22Rv1 (cell line): ENCODE results near the gene TAX1BP3.

ENCODE experiments used
- H3K27ac ChIP-seq: fragments of 450-650 bp; 2 replicates; pipeline ENCODE4 v1.5.1; 2017
- ZFX ChIP-seq: fragments of 450-650 bp; IDR thresholded peaks from 2 replicates; pipeline ENCODE4 v1.6.1; 2017; ENCODE audit warnings: antibody characterized with exemption, borderline replicate concordance
- TF ChIP-seq, protein P1 (sequence below): fragments of 450-650 bp; IDR thresholded peaks from 2 replicates; pipeline ENCODE4 v1.5.1; 2017; ENCODE audit warnings: mild to moderate bottlenecking

TAX1BP3 gene

DNA sequence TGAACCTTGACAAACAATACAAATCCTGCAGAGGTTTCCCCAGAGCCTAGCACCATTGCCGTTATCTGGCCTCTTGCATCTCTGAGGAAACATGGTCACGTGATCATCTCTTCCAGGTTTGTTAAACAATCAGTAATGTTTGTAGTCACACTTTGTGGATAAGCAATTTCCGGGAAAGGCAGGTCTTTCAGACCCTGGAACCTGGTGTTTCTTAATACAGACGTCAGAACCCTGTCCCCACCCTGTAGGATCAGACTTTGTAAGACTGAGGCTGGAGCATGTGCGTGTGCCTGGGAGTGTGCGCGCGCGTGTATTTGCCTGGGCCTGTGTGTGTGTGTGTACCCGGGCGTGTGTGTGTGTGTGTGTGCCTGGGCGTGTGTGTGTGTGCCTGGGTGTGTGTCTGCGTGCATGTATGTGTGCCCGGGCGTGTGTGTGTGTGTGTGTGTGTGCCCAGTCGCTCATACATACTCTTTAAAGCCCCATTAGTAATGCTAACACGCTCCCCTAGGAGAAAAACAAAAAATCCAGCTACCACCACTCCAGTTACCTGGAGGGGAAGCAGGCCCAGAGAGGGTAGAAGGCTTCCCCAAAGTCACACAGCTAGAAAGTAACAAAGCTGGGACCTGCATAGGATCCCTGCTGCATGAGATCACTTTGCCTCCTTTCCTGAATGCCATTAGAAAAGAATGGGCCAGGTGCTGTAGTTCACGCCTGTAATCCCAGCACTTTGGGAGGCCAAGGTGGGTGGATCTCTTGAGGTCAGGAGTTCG lies 26.5 kb downstream of the TAX1BP3 start:
- no peak overlapping the region for H3K27ac ChIP-seq
- no peak for TF ChIP-seq ZFX
- TF ChIP-seq, protein P1, sequence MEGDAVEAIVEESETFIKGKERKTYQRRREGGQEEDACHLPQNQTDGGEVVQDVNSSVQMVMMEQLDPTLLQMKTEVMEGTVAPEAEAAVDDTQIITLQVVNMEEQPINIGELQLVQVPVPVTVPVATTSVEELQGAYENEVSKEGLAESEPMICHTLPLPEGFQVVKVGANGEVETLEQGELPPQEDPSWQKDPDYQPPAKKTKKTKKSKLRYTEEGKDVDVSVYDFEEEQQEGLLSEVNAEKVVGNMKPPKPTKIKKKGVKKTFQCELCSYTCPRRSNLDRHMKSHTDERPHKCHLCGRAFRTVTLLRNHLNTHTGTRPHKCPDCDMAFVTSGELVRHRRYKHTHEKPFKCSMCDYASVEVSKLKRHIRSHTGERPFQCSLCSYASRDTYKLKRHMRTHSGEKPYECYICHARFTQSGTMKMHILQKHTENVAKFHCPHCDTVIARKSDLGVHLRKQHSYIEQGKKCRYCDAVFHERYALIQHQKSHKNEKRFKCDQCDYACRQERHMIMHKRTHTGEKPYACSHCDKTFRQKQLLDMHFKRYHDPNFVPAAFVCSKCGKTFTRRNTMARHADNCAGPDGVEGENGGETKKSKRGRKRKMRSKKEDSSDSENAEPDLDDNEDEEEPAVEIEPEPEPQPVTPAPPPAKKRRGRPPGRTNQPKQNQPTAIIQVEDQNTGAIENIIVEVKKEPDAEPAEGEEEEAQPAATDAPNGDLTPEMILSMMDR = no peak

DNA sequence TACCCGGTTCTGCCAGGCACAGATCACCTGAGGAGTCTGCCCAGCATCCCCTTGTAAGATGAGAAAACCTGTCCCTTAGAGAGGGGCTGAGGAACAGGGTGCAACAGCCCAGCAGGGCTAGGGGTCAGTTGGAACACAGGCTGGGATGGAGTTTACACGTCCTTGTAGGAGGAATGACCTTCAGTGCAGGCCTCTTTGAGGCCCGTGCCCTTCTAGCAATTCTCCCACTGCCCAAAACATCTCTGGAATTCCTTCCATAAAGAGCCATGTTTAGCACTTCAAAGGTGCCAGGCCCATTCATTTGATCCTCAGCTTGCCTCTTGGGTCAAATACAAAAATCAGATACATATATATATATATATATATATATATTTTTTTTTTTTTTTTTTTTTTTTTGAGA lies 27.4 kb downstream of the TAX1BP3 start:
- no peak overlapping the region for H3K27ac ChIP-seq
- TF ChIP-seq, protein P1 = no peak
- TF ChIP-seq ZFX = no peak

DNA sequence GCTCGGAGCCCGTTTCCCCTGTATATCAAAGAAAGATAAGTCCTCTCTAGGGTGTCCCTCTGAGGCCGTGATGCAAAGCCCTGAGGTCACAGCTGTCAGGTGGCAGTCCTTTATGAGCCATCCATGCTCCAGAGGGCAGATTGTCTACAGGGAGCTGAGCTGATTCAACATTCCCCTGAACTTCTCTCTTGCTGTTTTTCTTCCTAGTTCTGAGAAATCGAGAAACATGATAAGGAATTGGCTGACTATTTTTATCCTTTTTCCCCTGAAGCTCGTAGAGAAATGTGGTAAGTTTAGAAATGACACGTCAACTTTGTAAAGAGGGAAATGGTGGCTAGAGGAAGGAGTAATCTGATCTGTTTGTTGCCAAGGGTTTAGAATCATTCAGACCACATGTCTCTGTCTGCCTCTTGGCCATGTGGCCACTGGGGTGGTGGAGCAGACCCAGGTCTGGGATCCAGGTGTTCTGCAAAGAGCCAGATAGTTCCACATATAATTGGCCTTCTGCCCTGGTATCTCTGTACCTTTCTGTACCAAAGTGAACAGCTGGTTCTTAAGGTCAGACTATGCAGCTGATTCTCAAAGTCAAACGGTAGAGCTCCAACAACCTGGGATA lies 28.3 kb downstream of the TAX1BP3 start:
- no peak for TF ChIP-seq ZFX
- TF ChIP-seq, protein P1 = no peak

DNA sequence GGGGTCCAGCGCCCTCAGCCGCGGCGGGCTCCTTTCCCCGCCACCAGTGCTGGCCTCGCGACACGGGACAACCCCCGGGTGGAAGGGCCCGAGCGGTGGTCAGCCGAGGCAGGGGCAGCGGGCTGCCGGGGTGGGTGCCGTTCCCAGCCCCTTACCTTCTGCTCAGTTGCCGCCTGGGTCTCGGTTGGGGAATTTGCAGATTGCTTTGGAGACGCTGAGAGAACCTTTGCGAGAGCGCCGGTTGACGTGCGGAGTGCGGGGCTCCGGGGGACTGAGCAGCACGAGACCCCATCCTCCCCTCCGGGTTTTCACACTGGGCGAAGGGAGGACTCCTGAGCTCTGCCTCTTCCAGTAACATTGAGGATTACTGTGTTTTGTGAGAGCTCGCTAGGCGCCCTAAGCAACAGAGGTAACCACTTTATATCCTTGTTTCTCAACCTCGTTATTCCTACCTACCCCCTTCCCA lies 31.4 kb downstream of the TAX1BP3 start:
- TF ChIP-seq, protein P1 = no peak
- no peak for TF ChIP-seq ZFX
- peak overlapping the region; percentile 92 for H3K27ac ChIP-seq

More for the DNA sequence above, 28.3 kb downstream of the TAX1BP3 start:
- H3K27ac ChIP-seq = no peak overlapping the region

DNA sequence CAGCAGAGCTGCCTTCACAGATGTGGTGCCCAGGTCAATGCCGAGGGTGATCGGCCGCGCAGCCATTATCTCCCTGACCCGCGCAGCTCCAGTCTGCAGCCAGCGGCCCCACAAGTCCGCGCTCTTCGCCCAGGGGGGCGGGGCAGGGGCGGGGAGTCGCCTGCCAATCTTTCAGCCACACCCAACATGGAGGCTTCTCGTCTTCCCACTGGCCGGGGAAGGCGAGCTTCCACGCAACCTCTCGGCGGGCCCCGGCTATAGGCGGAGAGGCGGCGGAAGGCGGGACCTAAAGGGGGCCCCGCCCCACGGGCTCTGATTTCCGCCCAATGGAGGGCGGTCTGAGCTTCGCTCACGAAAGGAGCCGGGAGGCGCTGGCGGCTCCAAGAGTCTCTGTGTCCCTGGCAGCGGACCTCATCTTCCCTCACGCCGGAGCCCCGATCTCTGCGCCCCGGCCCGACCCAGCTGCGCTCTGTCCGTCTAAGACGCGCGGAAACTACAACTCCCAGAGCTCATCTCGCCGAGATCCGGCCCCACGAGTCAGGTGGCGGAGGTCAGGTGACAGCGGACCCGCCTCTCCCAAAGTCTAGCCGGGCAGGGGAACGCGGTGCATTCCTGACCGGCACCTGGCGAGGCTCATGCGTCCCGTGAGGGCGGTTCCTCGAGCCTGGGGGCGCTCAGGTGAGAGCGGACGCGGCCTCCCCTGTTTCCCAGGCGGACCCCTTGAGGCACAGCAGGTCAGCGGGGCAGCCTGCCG lies 32.0 kb downstream of the TAX1BP3 start, which contains the start of the genes CTNS and SHPK:
Gene CTNS (plus strand): TSS at position 607 of the 754 bp plus-strand sequence. CDS start 3,447 bp downstream, outside the sequence.
Gene SHPK (minus strand): TSS at position 97 of the 754 bp plus-strand sequence. CDS start 31 bp downstream, at position 66.
- TF ChIP-seq ZFX = no peak
- TF ChIP-seq, protein P1 = no peak
- H3K27ac ChIP-seq = peak within 1 kb of the TSS; percentile 92

DNA sequence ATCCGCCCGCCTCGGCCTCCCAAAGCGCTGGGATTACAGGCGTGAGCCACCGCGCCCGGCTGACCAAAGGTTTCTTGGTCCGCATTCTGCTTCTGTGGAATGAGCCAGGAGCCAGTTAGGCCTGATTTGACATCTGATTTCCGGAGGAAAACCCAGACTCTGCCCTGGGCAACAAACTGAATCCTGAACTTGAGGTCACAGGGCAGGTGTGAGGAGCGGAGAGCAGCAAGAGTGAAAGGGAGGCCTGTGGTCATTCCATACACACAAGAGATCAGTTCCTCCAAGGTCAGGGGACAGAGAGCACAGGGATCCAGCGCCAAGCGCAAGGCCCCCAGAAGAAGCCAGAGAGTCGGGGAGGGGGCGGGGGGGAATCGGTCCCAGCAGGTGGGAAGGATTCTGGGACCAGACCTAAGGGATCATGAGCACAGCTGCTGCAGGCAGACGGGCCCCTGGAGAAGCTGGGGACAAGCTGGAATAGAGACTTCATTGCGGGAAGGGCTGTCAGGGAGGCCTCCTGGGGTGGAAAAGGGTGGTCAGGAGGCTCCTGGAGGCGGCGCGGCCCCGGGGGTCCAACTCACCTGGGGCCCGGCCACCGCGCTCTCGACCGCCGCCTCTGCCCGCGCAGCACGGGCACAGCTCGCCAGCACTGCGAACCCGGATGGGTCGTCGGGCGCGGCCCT lies 32.8 kb downstream of the TAX1BP3 start:
- H3K27ac ChIP-seq = peak overlapping the region; percentile 92
- TF ChIP-seq, protein P1 = no peak
- no peak for TF ChIP-seq ZFX
